ENCODE data around the gene ENTPD8. TPM values are rescaled to one million over a fixed set of nuclear protein-coding genes. Genes with fewer than 3 reads are reported as not detected.

ENTPD8 gene
- total RNA-seq, 6 donors from 2014 or later = 0.15 to 0.17 TPM; not detected in 4

DNA sequence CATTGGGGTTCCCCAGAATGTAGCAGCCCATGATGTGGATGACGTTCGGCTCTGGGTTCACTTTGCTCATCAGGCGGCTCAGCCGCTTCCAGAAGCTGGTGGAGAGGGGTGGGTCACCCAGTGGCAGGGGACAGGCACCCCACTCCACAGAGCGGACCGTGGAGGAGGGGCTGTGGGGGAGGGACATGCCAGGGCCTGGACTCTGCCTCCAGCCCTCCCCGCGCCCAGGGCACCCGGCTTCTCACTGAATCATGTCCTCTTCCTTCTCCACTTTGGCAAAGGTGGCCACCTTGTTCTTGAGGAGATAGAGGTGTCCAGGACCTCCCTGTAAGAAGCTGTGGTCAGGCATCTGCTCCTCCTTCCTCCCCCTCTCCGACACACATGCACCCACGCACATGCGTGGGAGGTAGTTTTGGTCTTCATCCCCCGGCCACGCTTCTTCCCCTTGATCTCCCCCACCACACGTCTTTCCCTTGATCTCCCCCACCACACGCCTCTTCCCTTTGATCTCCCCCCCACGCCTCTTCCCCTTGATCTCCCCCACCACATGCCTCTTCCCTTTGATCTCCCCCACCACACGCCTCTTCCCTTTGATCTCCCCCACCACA is 8.9 kb upstream of the ENTPD8 start:
- Histone ChIP-seq H3K9me3 (no peaks in the 10 kb centered on the region), H3K27ac (no peak overlapping the region), H3K36me3 (peaks cover 0 to 23% (median 10%) of the 10 kb centered on the region in 4 donors), H3K4me1 (peaks cover 14 to 26% (median 23%) of the 10 kb centered on the region in 4 donors), H3K27me3 (no peaks in the 10 kb centered on the region), H3K4me3 (no peak overlapping the region)
- TF ChIP-seq POLR2A (IDR thresholded peaks at IDR 0.05) = no peak
- TF ChIP-seq CTCF (IDR thresholded peaks at IDR 0.05) = no peak
- TF ChIP-seq POLR2AphosphoS5 (IDR thresholded peaks at IDR 0.05) = no peak
- TF ChIP-seq EP300 (IDR thresholded peaks at IDR 0.05) = no peak
- ATAC-seq (ENCODE audit: low FRiP score in 2 of 2) (no peak), DNase-seq (peak in 1 of 2 donors; percentile 62)
- WGBS, 2 donors = 85 to 91% methylated on average over 16 to 17 of the region's 18 CpGs

DNA sequence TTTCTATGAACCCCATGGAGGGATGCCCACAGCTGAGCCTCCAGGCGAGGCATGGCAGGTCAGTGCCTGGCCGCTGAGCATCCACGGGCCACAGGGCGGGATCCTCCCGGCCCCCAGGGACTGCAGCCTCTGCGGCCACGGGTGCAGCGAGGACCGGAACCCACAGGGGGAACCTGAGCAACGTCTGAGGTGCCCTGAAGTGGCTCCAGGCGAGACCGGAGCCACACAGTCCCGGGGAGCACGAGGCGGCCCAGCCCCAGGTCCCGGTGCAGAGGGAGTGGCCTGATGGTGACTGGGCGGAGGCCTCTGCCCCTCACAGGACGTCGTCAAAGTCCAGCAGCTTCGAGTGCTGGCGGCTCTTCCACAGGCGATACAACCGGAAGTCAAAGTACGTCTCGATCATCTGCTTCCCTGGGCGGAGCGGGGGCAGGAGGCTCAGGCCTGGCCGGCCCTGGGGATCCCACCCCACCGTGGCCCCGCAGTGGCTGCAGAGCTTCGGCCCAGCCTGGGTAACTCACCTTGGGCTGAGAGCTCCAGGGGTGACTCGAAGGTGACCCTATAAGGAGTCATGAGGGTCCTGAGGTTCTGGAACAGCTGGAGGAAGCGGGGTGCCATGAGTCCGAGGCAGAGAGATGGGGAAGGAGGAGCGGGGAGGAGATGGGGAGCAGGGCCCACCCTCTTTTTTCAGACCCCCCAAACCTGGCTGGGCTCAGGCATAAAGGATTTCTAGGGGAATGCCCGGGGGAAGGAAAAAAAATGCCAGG is 8.1 kb upstream of the ENTPD8 start:
- WGBS, 2 donors = 90 to 92% methylated on average over 21 to 36 of the region's 36 CpGs
- TF ChIP-seq EP300 (IDR thresholded peaks at IDR 0.05) = no peak
- TF ChIP-seq POLR2AphosphoS5 (IDR thresholded peaks at IDR 0.05) = no peak
- no peak for TF ChIP-seq CTCF (IDR thresholded peaks at IDR 0.05)
- no peak for TF ChIP-seq POLR2A (IDR thresholded peaks at IDR 0.05)
- ATAC-seq (ENCODE audit: low FRiP score in 2 of 2) (no peak), DNase-seq (peak in 1 of 2 donors; percentile 69)
- H3K4me1 ChIP-seq = peaks cover 9 to 21% (median 17%) of the 10 kb centered on the region in 4 donors
- H3K36me3 ChIP-seq = peaks cover 0 to 23% (median 10%) of the 10 kb centered on the region in 4 donors
- no peaks in the 10 kb centered on the region for H3K9me3 ChIP-seq
- H3K4me3 ChIP-seq = no peak overlapping the region
- H3K27me3 ChIP-seq = no peaks in the 10 kb centered on the region
- H3K27ac ChIP-seq = no peak overlapping the region

DNA sequence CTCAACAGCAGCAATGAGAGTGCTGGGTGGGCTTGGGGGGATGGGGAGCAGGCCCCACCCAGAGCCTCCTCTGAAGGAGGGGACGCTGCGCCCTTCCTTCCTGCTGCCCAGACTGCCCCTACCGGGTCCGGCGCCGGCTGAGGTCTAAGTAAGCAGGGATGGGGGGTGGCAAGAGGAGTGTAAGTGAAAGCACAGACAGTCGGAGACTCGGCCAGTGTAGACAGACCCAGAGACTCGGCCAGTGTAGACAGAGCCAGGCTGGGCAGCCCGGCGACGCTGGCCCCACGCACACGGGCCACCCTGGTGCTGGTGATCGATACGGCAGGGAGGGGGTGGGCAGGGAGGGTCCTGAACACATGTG is 7.4 kb upstream of the ENTPD8 start:
- no peak for TF ChIP-seq POLR2A (IDR thresholded peaks at IDR 0.05)
- TF ChIP-seq EP300 (IDR thresholded peaks at IDR 0.05) = no peak
- TF ChIP-seq CTCF (IDR thresholded peaks at IDR 0.05) = no peak
- TF ChIP-seq POLR2AphosphoS5 (IDR thresholded peaks at IDR 0.05) = no peak
- H3K9me3 ChIP-seq = no peaks in the 10 kb centered on the region
- no peak overlapping the region for H3K4me3 ChIP-seq
- no peaks in the 10 kb centered on the region for H3K27me3 ChIP-seq
- DNase-seq (peak in 1 of 2 donors; percentile 64), ATAC-seq (ENCODE audit: low FRiP score in 2 of 2) (no peak)
- H3K27ac ChIP-seq = no peak overlapping the region
- 91 to 100% methylated on average over 2 to 16 of the region's 16 CpGs for WGBS, 2 donors
- peaks cover 0 to 23% (median 10%) of the 10 kb centered on the region in 4 donors for H3K36me3 ChIP-seq
- peaks cover 9 to 17% (median 14%) of the 10 kb centered on the region in 4 donors for H3K4me1 ChIP-seq

- Histone ChIP-seq H3K4me1 (peaks cover 6 to 11% (median 10%) of the 10 kb centered on the region in 4 donors), H3K27me3 (no peaks in the 10 kb centered on the region), H3K4me3 (no peak overlapping the region), H3K36me3 (peaks cover 0 to 21% (median 10%) of the 10 kb centered on the region in 4 donors), H3K27ac (no peak overlapping the region), H3K9me3 (no peaks in the 10 kb centered on the region)
- ATAC-seq (ENCODE audit: low FRiP score in 2 of 2) (no peak), DNase-seq (peak in 1 of 2 donors; percentile 84)
- WGBS, 2 donors = 89 to 100% methylated on average over 5 to 27 of the region's 27 CpGs
- TF ChIP-seq CTCF (IDR thresholded peaks at IDR 0.05) = no peak
- TF ChIP-seq POLR2AphosphoS5 (IDR thresholded peaks at IDR 0.05) = no peak
- no peak for TF ChIP-seq EP300 (IDR thresholded peaks at IDR 0.05)
- TF ChIP-seq POLR2A (IDR thresholded peaks at IDR 0.05) = no peak
Observed at GRCh38 chr9:137447722-137448601, 6.8 kb upstream of the ENTPD8 start.
